H9 (cell line): ENCODE data around the gene CMC4. TPM values are rescaled to one million over a fixed set of nuclear protein-coding genes. Genes with fewer than 3 reads are reported as not detected.

Experiments
- DNase-seq: peaks from one replicate; pipeline ENCODE4 v3.0.0-alpha.2; 2017
- H2AFZ ChIP-seq: one replicate; pipeline ENCODE4 v1.6.1; 2013; ENCODE audit warnings: mild to moderate bottlenecking, low read length, control low read depth, moderate library complexity
- H2AK5ac ChIP-seq: 2 replicates; pipeline ENCODE4 v1.6.1; 2013; ENCODE audit warnings: low read length, control low read depth, mixed read lengths; ENCODE audit not compliant: insufficient read length
- H2BK120ac ChIP-seq: one replicate; pipeline ENCODE4 v1.6.1; 2013; ENCODE audit warnings: low read depth, mild to moderate bottlenecking, low read length, control low read depth, inconsistent platforms; ENCODE audit not compliant: poor library complexity, severe bottlenecking
- H2BK12ac ChIP-seq: 2 replicates; pipeline ENCODE4 v1.6.1; 2013; ENCODE audit warnings: low read length, control low read depth, mixed read lengths, low read depth; ENCODE audit not compliant: insufficient read length
- H2BK15ac ChIP-seq: 2 replicates; pipeline ENCODE4 v1.6.1; 2013; ENCODE audit warnings: low read depth, low read length, control low read depth
- H2BK20ac ChIP-seq: one replicate; pipeline ENCODE4 v1.6.1; 2013; ENCODE audit warnings: low read depth, mild to moderate bottlenecking, low read length, control low read depth, inconsistent platforms; ENCODE audit not compliant: poor library complexity, severe bottlenecking
- H2BK5ac ChIP-seq: 2 replicates; pipeline ENCODE4 v1.6.1; 2013; ENCODE audit warnings: low read length, control low read depth, mixed read lengths; ENCODE audit not compliant: insufficient read length
- H3K14ac ChIP-seq: 2 replicates; pipeline ENCODE4 v1.6.1; 2013; ENCODE audit warnings: low read length, control low read depth; ENCODE audit not compliant: insufficient read depth
- H3K18ac ChIP-seq: 2 replicates; pipeline ENCODE4 v1.6.1; 2013; ENCODE audit warnings: low read depth, mild to moderate bottlenecking, mixed read lengths, low read length, control low read depth; ENCODE audit not compliant: insufficient read length
- H3K23ac ChIP-seq: 2 replicates; pipeline ENCODE4 v1.6.1; 2013; ENCODE audit warnings: low read length, control low read depth, mixed read lengths, low read depth; ENCODE audit not compliant: insufficient read length
- H3K23me2 ChIP-seq: 2 replicates; pipeline ENCODE4 v1.6.1; 2013; ENCODE audit warnings: low read depth, mild to moderate bottlenecking, mixed read lengths, low read length, control low read depth; ENCODE audit not compliant: insufficient read length, poor library complexity, severe bottlenecking
- H3K27ac ChIP-seq: 2 replicates; pipeline ENCODE4 v1.5.1; 2013; ENCODE audit warnings: low read length, control low read depth, mixed read lengths, low read depth; ENCODE audit not compliant: insufficient read length
- H3K27me3 ChIP-seq: 2 replicates; pipeline ENCODE4 v1.6.1; 2013; ENCODE audit warnings: low read length, control low read depth, inconsistent platforms; ENCODE audit not compliant: insufficient read depth
- H3K4ac ChIP-seq: 2 replicates; pipeline ENCODE4 v1.6.1; 2013; ENCODE audit warnings: low read depth, mild to moderate bottlenecking, control low read depth, inconsistent platforms, low read length, moderate library complexity
- H3K4me1 ChIP-seq: 2 replicates; pipeline ENCODE4 v1.6.1; 2013; ENCODE audit warnings: low read length, control low read depth, inconsistent platforms; ENCODE audit not compliant: insufficient read depth
- H3K4me2 ChIP-seq: 2 replicates; pipeline ENCODE4 v1.6.1; 2013; ENCODE audit warnings: low read length, control low read depth, mixed read lengths; ENCODE audit not compliant: insufficient read length, insufficient read depth
- H3K56ac ChIP-seq: 2 replicates; pipeline ENCODE4 v1.6.1; 2013; ENCODE audit warnings: low read depth, mild to moderate bottlenecking, mixed read lengths, low read length, control low read depth; ENCODE audit not compliant: insufficient read length
- H3K79me1 ChIP-seq: 2 replicates; pipeline ENCODE4 v1.6.1; 2013; ENCODE audit warnings: low read depth, mild to moderate bottlenecking, moderate library complexity, low read length, control low read depth, inconsistent platforms; ENCODE audit not compliant: insufficient read depth, poor library complexity, severe bottlenecking
- H3K79me2 ChIP-seq: 2 replicates; pipeline ENCODE4 v1.6.1; 2013; ENCODE audit warnings: low read length, control low read depth, inconsistent platforms; ENCODE audit not compliant: insufficient read depth
- H3K9ac ChIP-seq: 2 replicates; pipeline ENCODE4 v1.6.1; 2013; ENCODE audit warnings: low read length, control low read depth, mixed read lengths; ENCODE audit not compliant: insufficient read length; ENCODE audit errors: extremely low read depth
- H3K9me3 ChIP-seq: one replicate; pipeline ENCODE4 v1.6.1; 2013; ENCODE audit warnings: low read depth, low read length, inconsistent platforms; ENCODE audit not compliant: control insufficient read depth
- H3T11ph ChIP-seq: one replicate; pipeline ENCODE4 v1.6.1; 2013; ENCODE audit warnings: mild to moderate bottlenecking, low read length, control low read depth, inconsistent platforms
- H4K20me1 ChIP-seq: one replicate; pipeline ENCODE4 v1.6.1; 2013; ENCODE audit not compliant: control insufficient read depth, insufficient read length, insufficient read depth
- H4K5ac ChIP-seq: 2 replicates; pipeline ENCODE4 v1.6.1; 2013; ENCODE audit warnings: low read depth, mild to moderate bottlenecking, mixed read lengths, low read length, control low read depth; ENCODE audit not compliant: insufficient read length
- H4K8ac ChIP-seq: replicated peaks from 2 replicates; pipeline ENCODE4 v1.6.1; 2013; ENCODE audit warnings: low read length, control low read depth, mixed read lengths, low read depth; ENCODE audit not compliant: insufficient read length
- H4K91ac ChIP-seq: 2 replicates; pipeline ENCODE4 v1.6.1; 2013; ENCODE audit warnings: low read depth, mild to moderate bottlenecking, moderate library complexity, mixed read lengths, low read length, control low read depth; ENCODE audit not compliant: insufficient read length
- H3K27ac Mint-ChIP-seq, 3 experiments: 2 replicates in 2 of 3; 3 replicates in 1 of 3; pipeline ENCODE4 v1.8.0; 2020 to 2021; ENCODE audit warnings: mixed read lengths in 3 of 3, mild to moderate bottlenecking in 1 of 3, moderate library complexity in 1 of 3
- H3K27me3 Mint-ChIP-seq: 2 replicates; pipeline ENCODE4 v1.8.0; 2021; ENCODE audit warnings: low read depth, mild to moderate bottlenecking, moderate library complexity, mixed read lengths
- H3K36me3 Mint-ChIP-seq, 3 experiments: 2 replicates in 2 of 3; 3 replicates in 1 of 3; pipeline ENCODE4 v1.8.0; 2020 to 2021; ENCODE audit warnings: low read depth in 3 of 3, mixed read lengths in 3 of 3; ENCODE audit not compliant: insufficient read depth in 1 of 3
- H3K4me1 Mint-ChIP-seq, 2 experiments: 2 replicates each; pipeline ENCODE4 v1.8.0; 2020; ENCODE audit warnings: mixed read lengths in 2 of 2
- H3K4me3 Mint-ChIP-seq, 2 experiments: 2 replicates in 1 of 2; 3 replicates in 1 of 2; pipeline ENCODE4 v1.8.0; 2020 to 2021; ENCODE audit warnings: mild to moderate bottlenecking in 2 of 2, mixed read lengths in 2 of 2, moderate library complexity in 1 of 2
- H3K9me3 Mint-ChIP-seq, 2 experiments: 2 replicates in 1 of 2; 3 replicates in 1 of 2; pipeline ENCODE4 v1.8.0; 2020; ENCODE audit warnings: mild to moderate bottlenecking in 2 of 2, mixed read lengths in 2 of 2, moderate library complexity in 1 of 2
- WGBS: extraction: QIAGEN DNeasy Blood & Tissue Kit; methylation state at CpG from one replicate; pipeline ENCODE4 v1.1.7; 2013; ENCODE audit warnings: missing lambda C conversion rate, low lambda C conversion rate, mixed read lengths; ENCODE audit not compliant: insufficient read length; ENCODE audit errors: extremely low coverage; 5-methylcytosine and 5-hydroxymethylcytosine counted together
- total RNA-seq: library from RNA; stranded (reverse); gene quantifications from 2 replicates; pipeline ENCODE4 v1.2.1, GENCODE V29; 2021
- TF ChIP-seq, protein P1 (sequence below): fragments of 200-600 bp; sonication (generic); conservative IDR thresholded peaks from 3 replicates; pipeline ENCODE4 v1.8.0; 2021; ENCODE audit warnings: antibody characterized with exemption, mild to moderate bottlenecking

CMC4 gene
- total RNA-seq, 1 experiment from 2014 or later = 6.2 TPM

DNA sequence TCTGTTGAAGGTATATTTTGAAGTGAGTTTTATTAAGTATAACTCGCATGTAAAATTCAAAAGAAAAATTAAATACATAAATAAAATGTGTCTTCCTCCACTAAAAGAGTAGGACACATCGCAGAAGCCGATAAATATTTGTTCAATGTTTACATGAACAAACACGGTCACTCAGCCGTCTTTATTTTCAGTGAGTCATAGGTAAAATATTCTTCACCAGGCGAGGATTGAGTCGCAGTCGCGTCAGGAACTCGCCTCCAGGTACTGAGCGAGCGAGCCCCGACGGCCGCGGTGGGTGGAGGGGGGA, 44.6 kb downstream of the CMC4 start:
- no peaks in the 10 kb centered on the region for H4K20me1 ChIP-seq
- H3K4me2 ChIP-seq = no peak overlapping the region
- no peak overlapping the region for H2BK5ac ChIP-seq
- Mint-ChIP-seq H3K27ac (peak overlapping the region; percentile 65 to 91 (median 88); a peak in 3 of 7 replicates), H3K36me3 (peaks cover 1 to 7% (median 3%) of the 10 kb centered on the region in 3 experiments; a peak in 4 of 7 replicates), H3K4me3 (peak overlapping the region; percentile 78 to 87), H3K9me3 (peaks cover 60 to 66% of the 10 kb centered on the region in 2 experiments), H3K4me1 (peaks cover 7 to 10% of the 10 kb centered on the region in 2 experiments), H3K27me3 (no peaks in the 10 kb centered on the region)
- no peak overlapping the region for H2AFZ ChIP-seq
- H2BK15ac ChIP-seq = no peak overlapping the region
- no peak overlapping the region for H3K18ac ChIP-seq
- H2BK12ac ChIP-seq = no peak overlapping the region
- no peaks in the 10 kb centered on the region for H3K4me1 ChIP-seq
- H3K27me3 ChIP-seq = no peaks in the 10 kb centered on the region
- H3K14ac ChIP-seq = no peak overlapping the region
- no peak overlapping the region for H3K27ac ChIP-seq
- no peak overlapping the region for H3K4ac ChIP-seq
- WGBS = no CpG with 5 or more reads among the region's 16 CpGs
- no peaks in the 10 kb centered on the region for H3K79me2 ChIP-seq
- no peak overlapping the region for H2BK120ac ChIP-seq
- H3K23ac ChIP-seq = no peak overlapping the region
- H2AK5ac ChIP-seq = no peak overlapping the region
- no peaks in the 10 kb centered on the region for H3K23me2 ChIP-seq
- H3T11ph ChIP-seq = no peak overlapping the region
- H3K56ac ChIP-seq = no peak overlapping the region
- peak overlapping the region; percentile 68 for H3K9ac ChIP-seq
- DNase-seq = no peak
- no peak overlapping the region for H2BK20ac ChIP-seq
- peaks cover 35% of the 10 kb centered on the region for H3K9me3 ChIP-seq
- H4K91ac ChIP-seq = no peak overlapping the region
- TF ChIP-seq, protein P1, sequence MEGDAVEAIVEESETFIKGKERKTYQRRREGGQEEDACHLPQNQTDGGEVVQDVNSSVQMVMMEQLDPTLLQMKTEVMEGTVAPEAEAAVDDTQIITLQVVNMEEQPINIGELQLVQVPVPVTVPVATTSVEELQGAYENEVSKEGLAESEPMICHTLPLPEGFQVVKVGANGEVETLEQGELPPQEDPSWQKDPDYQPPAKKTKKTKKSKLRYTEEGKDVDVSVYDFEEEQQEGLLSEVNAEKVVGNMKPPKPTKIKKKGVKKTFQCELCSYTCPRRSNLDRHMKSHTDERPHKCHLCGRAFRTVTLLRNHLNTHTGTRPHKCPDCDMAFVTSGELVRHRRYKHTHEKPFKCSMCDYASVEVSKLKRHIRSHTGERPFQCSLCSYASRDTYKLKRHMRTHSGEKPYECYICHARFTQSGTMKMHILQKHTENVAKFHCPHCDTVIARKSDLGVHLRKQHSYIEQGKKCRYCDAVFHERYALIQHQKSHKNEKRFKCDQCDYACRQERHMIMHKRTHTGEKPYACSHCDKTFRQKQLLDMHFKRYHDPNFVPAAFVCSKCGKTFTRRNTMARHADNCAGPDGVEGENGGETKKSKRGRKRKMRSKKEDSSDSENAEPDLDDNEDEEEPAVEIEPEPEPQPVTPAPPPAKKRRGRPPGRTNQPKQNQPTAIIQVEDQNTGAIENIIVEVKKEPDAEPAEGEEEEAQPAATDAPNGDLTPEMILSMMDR = no peak
- no peaks in the 10 kb centered on the region for H3K79me1 ChIP-seq
- no peak overlapping the region for H4K5ac ChIP-seq
- no peak overlapping the region for H4K8ac ChIP-seq
